ENCODE measurements around the gene GPR84. TPM values are rescaled to one million over a fixed set of nuclear protein-coding genes. Genes with fewer than 3 reads are reported as not detected.
"Not testable (repeated sequence)": the region's sequence is repeated elsewhere in the genome, so short reads cannot be mapped to it uniquely, and the experiment has no call there.

Gene GPR84
- total RNA-seq, 1 experiment from 2014 or later: not detected

- no peak overlapping the region for H3K27ac ChIP-seq
- H3K9me3 ChIP-seq (ENCODE audit: insufficient read depth, low read depth): no peaks in the 10 kb centered on the region
- no peak overlapping the region for H2AFZ ChIP-seq
- H3K4me2 ChIP-seq: no peak overlapping the region
- H3F3A ChIP-seq (ENCODE audit: insufficient read depth, low read depth): peaks cover 36% of the 10 kb centered on the region; the same call in 1 of the 2 replicates
- no TSS peak for BruUV-seq (replicated peaks)
- H3K9me2 ChIP-seq (ENCODE audit: insufficient read depth): no peaks in the 10 kb centered on the region
- no peaks in the 10 kb centered on the region for H3K27me3 ChIP-seq (ENCODE audit: insufficient read depth, low read depth)
- POLR2A ChIA-PET (ENCODE audit: unreplicated experiment): no interaction called here
- no peaks in the 10 kb centered on the region for H3K79me2 ChIP-seq (ENCODE audit: low read depth)
- no peaks in the 10 kb centered on the region for H4K20me1 ChIP-seq (ENCODE audit: insufficient read depth)
- H3K36me3 ChIP-seq (ENCODE audit: low read depth): 0 out of 2 replicates have a peak, but pooled peaks cover 4% of the 10 kb centered on the region
- DNase-seq: no peak
- no peak overlapping the region for H3K4me3 ChIP-seq
- CTCF ChIA-PET: no interaction called here
- no peak for TF ChIP-seq CTCF (conservative IDR thresholded peaks at IDR 0.05)
- TF ChIP-seq EZH2 (IDR thresholded peaks at IDR 0.05; ENCODE audit: low read depth): no peak
- intact Hi-C loops (cut with micrococcal nuclease; ENCODE audit: unreplicated experiment): no loop called here
- peaks cover 14% of the 10 kb centered on the region for H3K4me1 ChIP-seq (replicated peaks; ENCODE audit: insufficient read depth)
Measured at GRCh38 chr12:54356228-54356627, 8.1 kb downstream of the GPR84 start.

GRCh38 chr12:54355104-54355815 lies 9.0 kb downstream of the GPR84 start:
- Histone ChIP-seq H3K36me3 (ENCODE audit: low read depth) (peaks cover 14% of the 10 kb centered on the region), H3K9me2 (ENCODE audit: insufficient read depth) (no peaks in the 10 kb centered on the region), H2AFZ (no peak overlapping the region), H3K27me3 (ENCODE audit: insufficient read depth, low read depth) (no peaks in the 10 kb centered on the region), H3K4me1 (replicated peaks; ENCODE audit: insufficient read depth) (peaks cover 8% of the 10 kb centered on the region), H3K4me3 (no peak overlapping the region), H4K20me1 (ENCODE audit: insufficient read depth) (no peaks in the 10 kb centered on the region), H3K9me3 (ENCODE audit: insufficient read depth, low read depth) (no peaks in the 10 kb centered on the region), H3K27ac (no peak overlapping the region), H3K4me2 (no peak overlapping the region), H3F3A (ENCODE audit: insufficient read depth, low read depth) (peaks cover 42% of the 10 kb centered on the region; the same call in 1 of the 2 replicates), H3K79me2 (ENCODE audit: low read depth) (no peaks in the 10 kb centered on the region)
- no TSS peak for BruUV-seq (replicated peaks)
- TF ChIP-seq CTCF (conservative IDR thresholded peaks at IDR 0.05) (no peak), EZH2 (IDR thresholded peaks at IDR 0.05; ENCODE audit: low read depth) (no peak)
- POLR2A ChIA-PET (ENCODE audit: unreplicated experiment): no interaction called here
- CTCF ChIA-PET: no interaction called here
- no peak for DNase-seq
- intact Hi-C loops (cut with micrococcal nuclease; ENCODE audit: unreplicated experiment): no loop called here

GRCh38 chr12:54354271-54354670 lies 10.0 kb downstream of the GPR84 start:
- CTCF ChIA-PET: interaction anchor here (0.6 kb wide), 2 partner anchors 52 to 135 kb away, joined by 3 to 7 read pairs; no protein-coding TSS in a partner anchor
- DNase-seq; H3K9me2 ChIP-seq (ENCODE audit: insufficient read depth); H3K4me2 ChIP-seq; H3K4me3 ChIP-seq; BruUV-seq (replicated peaks); H4K20me1 ChIP-seq (ENCODE audit: insufficient read depth); H3K4me1 ChIP-seq (replicated peaks; ENCODE audit: insufficient read depth); intact Hi-C loops (cut with micrococcal nuclease; ENCODE audit: unreplicated experiment); POLR2A ChIA-PET (ENCODE audit: unreplicated experiment); H3K27ac ChIP-seq; H3K79me2 ChIP-seq (ENCODE audit: low read depth); H2AFZ ChIP-seq; H3K9me3 ChIP-seq (ENCODE audit: insufficient read depth, low read depth); H3K27me3 ChIP-seq (ENCODE audit: insufficient read depth, low read depth): not testable (repeated sequence)
- peaks cover 22% of the 10 kb centered on the region for H3K36me3 ChIP-seq (ENCODE audit: low read depth)
- peaks cover 40% of the 10 kb centered on the region; the same call in 1 of the 2 replicates for H3F3A ChIP-seq (ENCODE audit: insufficient read depth, low read depth)

All from PC-9 (cell line).